ENCODE data around the gene ALG14. TPM values are rescaled to one million over a fixed set of nuclear protein-coding genes. Genes with fewer than 3 reads are reported as not detected.

The ALG14 gene
- total RNA-seq, 1 experiment from 2014 or later: 13.0 TPM

DNA sequence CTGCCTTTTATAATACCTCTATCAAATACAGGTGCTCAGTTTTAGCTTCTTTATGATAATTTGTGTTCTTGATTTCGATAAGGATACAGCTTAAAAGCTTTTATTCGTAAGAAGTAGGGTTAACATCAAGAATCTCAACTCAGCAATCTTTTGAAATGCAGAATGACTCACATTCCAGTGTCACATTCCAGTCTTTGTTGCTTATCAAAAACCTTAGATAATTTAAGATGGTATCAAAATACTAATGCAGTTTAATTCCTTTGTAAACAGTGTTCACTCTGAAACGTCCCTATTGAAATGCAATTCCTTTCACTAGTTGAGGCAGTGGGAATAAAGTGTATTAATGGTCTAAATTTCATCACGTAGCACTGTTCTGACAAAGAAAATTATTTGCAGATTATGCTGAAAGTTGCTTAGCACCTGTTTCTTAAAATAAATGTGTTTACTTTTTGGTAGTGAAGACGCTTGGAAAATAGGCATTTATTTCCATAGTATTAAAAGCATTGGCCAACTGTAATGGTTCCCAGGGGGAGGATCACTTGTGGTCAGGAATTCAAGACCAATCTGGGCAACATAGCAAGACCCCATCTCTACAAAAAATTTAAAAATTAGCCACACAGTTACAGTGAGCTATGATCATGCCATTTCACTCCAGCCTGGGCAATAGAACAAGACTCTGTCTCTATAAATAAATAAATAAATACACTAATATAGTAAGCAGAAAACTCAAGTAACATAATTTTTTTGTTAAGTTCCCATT, 135.7 kb downstream of the ALG14 start:
- TF ChIP-seq, protein P1, sequence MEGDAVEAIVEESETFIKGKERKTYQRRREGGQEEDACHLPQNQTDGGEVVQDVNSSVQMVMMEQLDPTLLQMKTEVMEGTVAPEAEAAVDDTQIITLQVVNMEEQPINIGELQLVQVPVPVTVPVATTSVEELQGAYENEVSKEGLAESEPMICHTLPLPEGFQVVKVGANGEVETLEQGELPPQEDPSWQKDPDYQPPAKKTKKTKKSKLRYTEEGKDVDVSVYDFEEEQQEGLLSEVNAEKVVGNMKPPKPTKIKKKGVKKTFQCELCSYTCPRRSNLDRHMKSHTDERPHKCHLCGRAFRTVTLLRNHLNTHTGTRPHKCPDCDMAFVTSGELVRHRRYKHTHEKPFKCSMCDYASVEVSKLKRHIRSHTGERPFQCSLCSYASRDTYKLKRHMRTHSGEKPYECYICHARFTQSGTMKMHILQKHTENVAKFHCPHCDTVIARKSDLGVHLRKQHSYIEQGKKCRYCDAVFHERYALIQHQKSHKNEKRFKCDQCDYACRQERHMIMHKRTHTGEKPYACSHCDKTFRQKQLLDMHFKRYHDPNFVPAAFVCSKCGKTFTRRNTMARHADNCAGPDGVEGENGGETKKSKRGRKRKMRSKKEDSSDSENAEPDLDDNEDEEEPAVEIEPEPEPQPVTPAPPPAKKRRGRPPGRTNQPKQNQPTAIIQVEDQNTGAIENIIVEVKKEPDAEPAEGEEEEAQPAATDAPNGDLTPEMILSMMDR (IDR thresholded peaks at IDR 0.05; ENCODE audit: unreplicated experiment): no peak
- Mint-ChIP-seq H3K4me3 (ENCODE audit: unreplicated experiment) (no peak overlapping the region), H3K4me1 (ENCODE audit: insufficient read depth, unreplicated experiment) (peaks cover 23% of the 10 kb centered on the region), H3K27ac (ENCODE audit: low read depth, unreplicated experiment) (no peak overlapping the region), H3K36me3 (ENCODE audit: insufficient read depth, unreplicated experiment) (peaks cover 5% of the 10 kb centered on the region), H3K9me3 (ENCODE audit: unreplicated experiment) (no peaks in the 10 kb centered on the region), H3K27me3 (ENCODE audit: insufficient read depth, unreplicated experiment) (no peaks in the 10 kb centered on the region)
- POLR2A ChIA-PET: interaction anchor here (1.1 kb wide), 1 partner anchor 14 kb away, joined by 3 read pairs; no protein-coding TSS in a partner anchor
- BruUV-seq (replicated peaks): no TSS peak
- CTCF ChIA-PET: no interaction called here
- no peak for DNase-seq (ENCODE audit: unreplicated experiment)
- intact Hi-C loops (cut with micrococcal nuclease): loop anchor here (10.0 kb wide), 1 partner anchor 298 kb away; the partner anchor contains the start of gene RWDD3

DNA sequence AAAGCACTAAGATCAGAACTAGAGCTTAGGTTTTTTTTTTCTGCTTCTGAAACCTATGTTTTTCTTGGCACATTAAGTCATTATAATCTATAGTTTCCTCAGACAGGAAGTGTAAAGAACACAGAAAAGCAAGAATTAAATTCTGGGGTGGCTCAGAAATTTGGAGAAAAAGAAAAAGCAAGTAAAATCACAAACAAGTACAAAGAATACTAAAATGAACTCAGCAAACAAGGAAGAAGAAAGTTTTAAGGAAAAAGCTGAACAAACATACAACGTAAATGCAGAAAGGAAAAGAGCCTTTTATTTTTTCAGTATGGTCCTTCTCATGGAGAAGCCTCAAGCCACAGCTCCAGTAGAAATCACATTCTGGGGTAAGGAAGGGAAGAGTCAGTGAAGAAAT, 137.3 kb downstream of the ALG14 start:
- ChIA-PET POLR2A (interaction anchor here (0.6 to 0.9 kb wide), 2 partner anchors 18 to 106 kb away, joined by 3 read pairs; no protein-coding TSS in a partner anchor), CTCF (no interaction called here)
- Mint-ChIP-seq H3K9me3 (ENCODE audit: unreplicated experiment) (no peaks in the 10 kb centered on the region), H3K4me3 (ENCODE audit: unreplicated experiment) (no peak overlapping the region), H3K36me3 (ENCODE audit: insufficient read depth, unreplicated experiment) (no peaks in the 10 kb centered on the region), H3K4me1 (ENCODE audit: insufficient read depth, unreplicated experiment) (peaks cover 23% of the 10 kb centered on the region), H3K27me3 (ENCODE audit: insufficient read depth, unreplicated experiment) (no peaks in the 10 kb centered on the region), H3K27ac (ENCODE audit: low read depth, unreplicated experiment) (peak overlapping the region; percentile 71)
- TF ChIP-seq, protein P1 (IDR thresholded peaks at IDR 0.05; ENCODE audit: unreplicated experiment): no peak
- DNase-seq (ENCODE audit: unreplicated experiment): no peak
- intact Hi-C loops (cut with micrococcal nuclease): loop anchor here (10.0 kb wide), 1 partner anchor 299 kb away; the partner anchor contains the start of gene RWDD3
- no TSS peak for BruUV-seq (replicated peaks)

DNA sequence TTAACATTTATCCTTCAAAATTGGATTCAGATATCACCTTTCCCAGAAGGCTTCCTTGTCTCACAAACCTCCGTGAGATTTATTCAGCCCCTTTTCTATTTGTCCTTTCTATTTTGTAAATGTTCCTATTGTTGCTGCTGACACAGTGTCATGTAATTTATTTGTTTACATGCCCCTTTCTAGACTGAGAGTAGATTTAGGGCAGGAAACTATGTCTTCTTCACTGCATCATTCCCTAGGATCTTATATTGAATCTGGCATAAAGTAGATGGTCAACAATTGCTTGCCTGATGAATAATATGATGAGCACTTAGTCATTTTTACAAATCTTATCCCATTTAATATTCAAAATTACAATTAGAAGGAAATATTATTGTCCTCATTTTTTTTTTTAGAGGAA, 137.7 kb downstream of the ALG14 start:
- Mint-ChIP-seq H3K9me3 (ENCODE audit: unreplicated experiment) (no peaks in the 10 kb centered on the region), H3K4me1 (ENCODE audit: insufficient read depth, unreplicated experiment) (peaks cover 23% of the 10 kb centered on the region), H3K4me3 (ENCODE audit: unreplicated experiment) (no peak overlapping the region), H3K27ac (ENCODE audit: low read depth, unreplicated experiment) (peak overlapping the region; percentile 71), H3K27me3 (ENCODE audit: insufficient read depth, unreplicated experiment) (no peaks in the 10 kb centered on the region), H3K36me3 (ENCODE audit: insufficient read depth, unreplicated experiment) (no peaks in the 10 kb centered on the region)
- DNase-seq (ENCODE audit: unreplicated experiment): no peak
- ChIA-PET POLR2A (interaction anchor here (0.6 to 0.9 kb wide), 2 partner anchors 18 to 106 kb away, joined by 3 read pairs; no protein-coding TSS in a partner anchor), CTCF (no interaction called here)
- intact Hi-C loops (cut with micrococcal nuclease): loop anchor here (10.0 kb wide), 1 partner anchor 300 kb away; the partner anchor contains the start of gene RWDD3
- TF ChIP-seq, protein P1 (IDR thresholded peaks at IDR 0.05; ENCODE audit: unreplicated experiment): no peak
- no TSS peak for BruUV-seq (replicated peaks)

DNA sequence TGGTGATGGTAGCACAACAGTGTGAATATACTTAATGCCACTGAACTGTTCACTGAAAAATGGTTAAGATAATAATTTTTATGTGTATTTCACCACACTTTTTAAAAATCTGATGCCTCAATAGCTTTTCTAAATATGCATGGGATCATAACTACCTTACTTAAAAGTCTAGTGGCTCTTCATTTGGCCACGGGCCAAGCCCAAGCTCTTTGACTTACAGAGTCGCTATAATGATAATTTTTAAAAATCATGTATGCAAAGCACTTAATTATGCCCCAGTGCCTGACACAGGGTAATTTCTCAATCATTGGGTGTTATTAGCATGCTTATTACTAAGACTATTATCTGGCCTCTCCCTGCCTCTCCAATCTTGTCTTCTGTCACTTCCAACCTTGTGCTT, 138.2 kb downstream of the ALG14 start:
- DNase-seq (ENCODE audit: unreplicated experiment): no peak
- no TSS peak for BruUV-seq (replicated peaks)
- Mint-ChIP-seq H3K9me3 (ENCODE audit: unreplicated experiment) (no peaks in the 10 kb centered on the region), H3K36me3 (ENCODE audit: insufficient read depth, unreplicated experiment) (no peaks in the 10 kb centered on the region), H3K4me1 (ENCODE audit: insufficient read depth, unreplicated experiment) (peaks cover 23% of the 10 kb centered on the region), H3K4me3 (ENCODE audit: unreplicated experiment) (no peak overlapping the region), H3K27me3 (ENCODE audit: insufficient read depth, unreplicated experiment) (no peaks in the 10 kb centered on the region), H3K27ac (ENCODE audit: low read depth, unreplicated experiment) (no peak overlapping the region)
- CTCF ChIA-PET: no interaction called here
- TF ChIP-seq, protein P1 (IDR thresholded peaks at IDR 0.05; ENCODE audit: unreplicated experiment): no peak
- POLR2A ChIA-PET: no interaction called here
- intact Hi-C loops (cut with micrococcal nuclease): loop anchor here (10.0 kb wide), 1 partner anchor 300 kb away; the partner anchor contains the start of gene RWDD3
